Jurkat, Clone E6-1 (cell line): Measurements from ENCODE around the gene MAP3K9. TPM values are rescaled to one million over a fixed set of nuclear protein-coding genes. Genes with fewer than 3 reads are reported as not detected.
"Not testable (repeated sequence)": the region's sequence is repeated elsewhere in the genome, so short reads cannot be mapped to it uniquely, and the experiment has no call there.

Experiments used
- DNase-seq: peaks from one replicate; pipeline ENCODE4 v3.0.0-alpha.2; 2011; ENCODE audit warnings: low read depth, low spot score
- H3K4me3 ChIP-seq: 2 replicates; pipeline ENCODE4 v1.5.1; 2011; ENCODE audit warnings: mild to moderate bottlenecking, low read length, control low read depth, moderate library complexity
- polyA plus RNA-seq: library from polyadenylated mRNA; unstranded; fragments of >200 nt; gene quantifications from one replicate; pipeline ENCODE4 v1.2.1, GENCODE V29; 2012; ENCODE audit warnings: missing spikeins; ENCODE audit not compliant: insufficient read length, insufficient read depth

The MAP3K9 gene
- 3.0 TPM for polyA plus RNA-seq

- peak within 1 kb of the TSS; percentile 68 for H3K4me3 ChIP-seq
- DNase-seq = peak; percentile 95
Measured at GRCh38 chr14:70809225-70810219, at the start of gene MAP3K9. Gene MAP3K9, minus strand, starts transcription at chr14:70809513. Its CDS starts 342 bp downstream, at chr14:70809171.

DNA sequence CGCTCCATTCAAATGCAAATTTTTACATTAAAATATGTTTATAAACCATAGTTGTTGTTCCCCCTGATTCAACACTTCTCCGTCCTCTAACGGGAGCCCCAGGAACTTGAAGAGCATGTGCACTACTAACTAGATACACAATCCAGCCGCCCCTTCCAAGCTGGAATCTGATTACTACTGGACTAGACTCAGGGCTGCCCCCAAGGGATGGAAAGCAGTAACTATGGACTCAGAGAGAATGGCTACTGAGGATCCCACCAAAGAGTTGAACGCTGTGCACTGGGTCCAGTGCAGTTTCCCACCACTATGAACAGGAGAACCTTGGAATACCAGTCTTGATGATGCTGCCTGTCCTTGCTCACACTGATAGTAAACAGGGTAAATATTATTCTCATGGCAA, 49.3 kb upstream of the MAP3K9 start:
- no peak for DNase-seq
- H3K4me3 ChIP-seq = no peak overlapping the region

- DNase-seq = no peak
Measured at GRCh38 chr14:70857496-70857890, 48.2 kb upstream of the MAP3K9 start.

DNA sequence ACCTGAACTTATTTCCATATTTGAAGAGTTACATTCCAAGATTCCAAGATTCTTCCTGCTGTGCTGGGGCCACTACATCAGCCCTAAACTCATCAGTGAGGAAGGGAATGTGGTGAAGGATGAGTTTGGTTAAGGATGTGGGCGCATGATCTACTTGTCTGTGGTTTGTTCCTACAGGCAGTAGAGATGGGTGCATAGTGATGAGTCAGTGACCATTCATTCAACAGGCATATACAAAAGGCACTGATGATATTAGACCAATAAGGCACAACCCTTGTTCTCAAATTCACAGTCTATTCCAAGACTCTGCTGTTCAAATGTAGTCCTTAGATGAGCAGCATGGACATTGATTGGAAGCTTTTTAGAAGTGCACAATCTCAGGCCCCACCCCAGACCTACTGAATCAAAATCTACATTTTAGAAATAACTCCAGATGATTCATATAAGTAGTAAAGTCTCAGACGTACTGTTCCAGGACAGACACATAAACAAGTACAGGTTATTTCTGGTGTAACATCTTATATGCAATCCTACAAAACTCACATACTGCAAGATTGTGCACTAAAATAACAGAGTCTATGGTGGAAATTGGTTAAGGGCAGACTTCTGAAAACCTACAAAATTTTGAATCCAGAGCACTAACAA, 47.7 kb upstream of the MAP3K9 start:
- DNase-seq = no peak
- H3K4me3 ChIP-seq = no peak overlapping the region

More at GRCh38 chr14:70857496-70857890, 48.2 kb upstream of the MAP3K9 start:
- H3K4me3 ChIP-seq = no peak overlapping the region

GRCh38 chr14:70855486-70855885, 46.2 kb upstream of the MAP3K9 start:
- no peak overlapping the region for H3K4me3 ChIP-seq
- DNase-seq = no peak

GRCh38 chr14:70853658-70854057, 44.3 kb upstream of the MAP3K9 start:
- not testable (repeated sequence) for DNase-seq, H3K4me3 ChIP-seq

DNA sequence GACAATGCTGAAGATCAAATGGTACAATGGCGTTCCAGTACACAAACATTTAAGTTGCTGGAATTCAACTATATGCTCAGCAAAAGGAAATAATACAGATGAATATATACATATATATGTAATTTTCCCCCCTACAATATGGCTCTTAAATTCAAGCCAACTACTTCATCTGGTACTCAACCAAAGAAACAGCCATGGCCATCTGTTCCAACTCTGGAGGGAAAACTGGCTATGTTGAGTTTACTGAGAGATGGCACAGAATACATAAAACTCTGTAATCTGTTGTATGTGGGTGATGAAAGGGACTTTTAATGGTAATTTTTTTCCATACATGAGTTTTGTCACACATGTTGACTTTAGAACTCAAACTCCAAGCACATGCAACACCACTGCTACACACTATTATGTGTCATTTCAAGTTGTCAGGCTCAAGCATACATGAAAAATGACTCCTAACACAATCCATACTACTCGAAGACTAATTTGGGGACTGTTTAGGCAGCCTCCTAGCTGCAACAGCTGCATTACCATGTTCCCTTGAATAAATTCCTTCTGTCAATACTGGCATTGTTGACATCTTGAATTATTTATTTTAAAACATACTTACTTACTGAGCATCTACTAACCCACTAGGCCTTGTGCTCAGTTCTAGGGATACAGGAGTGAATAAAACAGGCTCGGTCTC, 38.2 kb upstream of the MAP3K9 start:
- DNase-seq = no peak
- no peak overlapping the region for H3K4me3 ChIP-seq

GRCh38 chr14:70845601-70846000, 36.3 kb upstream of the MAP3K9 start:
- DNase-seq = no peak
- H3K4me3 ChIP-seq = no peak overlapping the region

GRCh38 chr14:70842851-70843462, 33.6 kb upstream of the MAP3K9 start:
- no peak for DNase-seq

GRCh38 chr14:70838076-70838475, 28.8 kb upstream of the MAP3K9 start:
- no peak overlapping the region for H3K4me3 ChIP-seq
- no peak for DNase-seq

More at GRCh38 chr14:70842851-70843462, 33.6 kb upstream of the MAP3K9 start:
- no peak overlapping the region for H3K4me3 ChIP-seq

DNA sequence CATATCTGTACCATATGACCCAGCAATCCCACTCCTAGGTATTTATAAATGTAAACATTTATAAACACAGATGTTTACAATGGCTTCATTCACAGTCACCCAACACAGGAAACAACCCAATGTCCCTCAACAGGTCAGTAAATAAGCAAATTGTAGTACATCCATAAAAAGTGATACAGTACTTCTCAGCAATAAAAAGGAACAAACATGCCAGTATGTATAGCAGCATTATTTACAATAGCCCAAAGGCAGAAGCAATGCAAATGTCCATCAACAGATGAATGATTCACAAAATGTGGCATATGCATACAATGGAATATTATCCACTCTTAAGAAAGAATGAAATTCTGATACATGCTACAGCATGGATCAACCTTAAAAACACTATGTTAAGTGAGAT, 27.6 kb upstream of the MAP3K9 start:
- no peak overlapping the region for H3K4me3 ChIP-seq
- no peak for DNase-seq

- H3K4me3 ChIP-seq = no peak overlapping the region
- no peak for DNase-seq
Measured at GRCh38 chr14:70833884-70834283, 24.6 kb upstream of the MAP3K9 start.

- no peak overlapping the region for H3K4me3 ChIP-seq
- no peak for DNase-seq
Measured at GRCh38 chr14:70832561-70833305, 23.4 kb upstream of the MAP3K9 start.

GRCh38 chr14:70830998-70831781, 21.9 kb upstream of the MAP3K9 start:
- no peak for DNase-seq
- H3K4me3 ChIP-seq = no peak overlapping the region

DNA sequence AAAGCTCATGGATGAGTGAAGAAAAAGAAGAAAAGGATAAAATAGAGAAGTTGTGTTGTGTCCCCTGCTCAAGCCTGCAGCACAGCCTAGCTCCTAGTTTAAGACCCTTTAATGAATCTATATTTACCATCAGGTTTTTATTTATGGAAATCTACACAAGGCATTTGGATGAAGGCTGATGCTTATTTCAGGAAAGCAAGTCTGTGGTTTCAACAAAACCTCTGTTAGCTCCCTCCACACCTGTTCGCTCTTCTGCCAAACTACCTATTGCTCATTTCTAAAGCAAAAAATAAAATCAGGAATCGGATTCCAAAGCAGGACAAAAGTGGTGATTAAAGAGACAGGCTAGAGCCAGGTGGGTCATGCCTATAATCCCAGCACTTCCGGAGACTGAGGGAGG, 18.9 kb upstream of the MAP3K9 start:
- no peak for DNase-seq
- no peak overlapping the region for H3K4me3 ChIP-seq

DNA sequence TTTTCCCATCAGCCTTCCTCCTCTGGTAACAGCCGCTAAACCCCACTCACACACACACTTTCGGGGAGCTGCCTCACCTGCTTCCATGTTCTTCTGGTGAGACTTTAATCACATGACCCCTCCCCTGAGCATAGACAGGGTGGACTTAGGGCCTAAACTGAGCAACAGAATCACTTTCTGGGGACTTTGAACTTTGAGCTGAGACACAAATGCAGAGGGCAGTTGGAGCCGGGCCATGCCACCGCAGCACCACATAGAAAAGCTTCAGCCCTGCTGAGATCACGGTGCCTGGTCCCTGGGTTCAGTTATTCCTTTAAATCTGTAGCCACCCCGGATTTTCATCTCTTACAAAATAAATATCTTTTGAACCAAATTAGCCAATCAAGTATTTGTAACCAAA, 18.4 kb upstream of the MAP3K9 start:
- no peak overlapping the region for H3K4me3 ChIP-seq
- no peak for DNase-seq

GRCh38 chr14:70827347-70827746, 18.0 kb upstream of the MAP3K9 start:
- no peak for DNase-seq
- H3K4me3 ChIP-seq = no peak overlapping the region

- no peak for DNase-seq
- no peak overlapping the region for H3K4me3 ChIP-seq
Measured at GRCh38 chr14:70823281-70823680, 14.0 kb upstream of the MAP3K9 start.
